ENCODE measurements around the gene CSRNP2.

- TF ChIP-seq CTCF (IDR thresholded peaks at IDR 0.05) (no peak), POLR2A (IDR thresholded peaks at IDR 0.05) (no peak), POLR2AphosphoS5 (IDR thresholded peaks at IDR 0.05) (no peak)
Observed at GRCh38 chr12:51020448-51021182, 62.8 kb downstream of the CSRNP2 start.
